ENCODE measurements around the gene PERM1. TPM values are rescaled to one million over a fixed set of nuclear protein-coding genes. Genes with fewer than 3 reads are reported as not detected.

The PERM1 gene
- total RNA-seq, 3 donors from 2014 or later = 0.33 to 1.9 TPM; not detected in 1

GRCh38 chr1:941588-942383 is 40.1 kb downstream of the PERM1 start:
- Histone ChIP-seq H3K36me3 (no peaks in the 10 kb centered on the region), H3K27ac (peak overlapping the region in 1 of 2 donors; percentile 61), H3K4me3 (peak overlapping the region; percentile 14 to 70 (median 43)), H3K4me1 (peaks cover 20 to 27% of the 10 kb centered on the region in 2 donors), H3K9me3 (no peaks in the 10 kb centered on the region), H3K27me3 (peaks cover 13 to 53% of the 10 kb centered on the region in 2 donors)
- DNase-seq (ENCODE audit: low spot score in 2 of 2) = peak in 1 of 2 donors; percentile 71
- TF ChIP-seq POLR2AphosphoS5 (IDR thresholded peaks at IDR 0.05) = no peak
- intact Hi-C loops (cut with DNase I; ENCODE audit: low total_unique reads) = no loop called here

GRCh38 chr1:941015-941587 is 40.8 kb downstream of the PERM1 start:
- no peak for DNase-seq (ENCODE audit: low spot score in 2 of 2)
- Histone ChIP-seq H3K4me1 (peaks cover 20 to 27% of the 10 kb centered on the region in 2 donors), H3K27ac (peak overlapping the region in 1 of 2 donors; percentile 41), H3K36me3 (no peaks in the 10 kb centered on the region), H3K27me3 (peaks cover 18 to 60% of the 10 kb centered on the region in 2 donors), H3K4me3 (peak overlapping the region; percentile 22 to 70 (median 43)), H3K9me3 (no peaks in the 10 kb centered on the region)
- intact Hi-C loops (cut with DNase I; ENCODE audit: low total_unique reads) = no loop called here
- TF ChIP-seq POLR2A (IDR thresholded peaks at IDR 0.05) (no peak), CTCF (IDR thresholded peaks at IDR 0.05) (no peak), POLR2AphosphoS5 (IDR thresholded peaks at IDR 0.05) (no peak)

GRCh38 chr1:940107-941014 is 41.5 kb downstream of the PERM1 start:
- no peak for TF ChIP-seq POLR2A (IDR thresholded peaks at IDR 0.05)
- no peak for TF ChIP-seq CTCF (IDR thresholded peaks at IDR 0.05)
- no peak for TF ChIP-seq POLR2AphosphoS5 (IDR thresholded peaks at IDR 0.05)
- Histone ChIP-seq H3K36me3 (no peaks in the 10 kb centered on the region), H3K27me3 (peaks cover 18 to 67% of the 10 kb centered on the region in 2 donors), H3K4me1 (peaks cover 25 to 34% of the 10 kb centered on the region in 2 donors), H3K9me3 (no peaks in the 10 kb centered on the region), H3K4me3 (peak overlapping the region; percentile 22 to 70 (median 43)), H3K27ac (peak overlapping the region in 1 of 2 donors; percentile 41)
- intact Hi-C loops (cut with DNase I; ENCODE audit: low total_unique reads) = no loop called here
- no peak for DNase-seq (ENCODE audit: low spot score in 2 of 2)

GRCh38 chr1:939511-940106 is 42.3 kb downstream of the PERM1 start:
- TF ChIP-seq POLR2AphosphoS5 (IDR thresholded peaks at IDR 0.05) (no peak), CTCF (IDR thresholded peaks at IDR 0.05) (no peak), POLR2A (IDR thresholded peaks at IDR 0.05) (no peak)
- peaks cover 18 to 73% of the 10 kb centered on the region in 2 donors for H3K27me3 ChIP-seq
- no peak for DNase-seq (ENCODE audit: low spot score in 2 of 2)
- H3K27ac ChIP-seq = no peak overlapping the region
- intact Hi-C loops (cut with DNase I; ENCODE audit: low total_unique reads) = no loop called here
- no peaks in the 10 kb centered on the region for H3K36me3 ChIP-seq
- peaks cover 25 to 35% of the 10 kb centered on the region in 2 donors for H3K4me1 ChIP-seq
- no peaks in the 10 kb centered on the region for H3K9me3 ChIP-seq
- H3K4me3 ChIP-seq = peak overlapping the region in 2 of 3 donors; percentile 43 to 70

Data from breast epithelium (tissue), 4 donors.